ENCODE measurements around the gene ENO1.
A peak's percentile ranks its signal among the peaks of the same experiment; 100 is the strongest.

Gene ENO1

DNA sequence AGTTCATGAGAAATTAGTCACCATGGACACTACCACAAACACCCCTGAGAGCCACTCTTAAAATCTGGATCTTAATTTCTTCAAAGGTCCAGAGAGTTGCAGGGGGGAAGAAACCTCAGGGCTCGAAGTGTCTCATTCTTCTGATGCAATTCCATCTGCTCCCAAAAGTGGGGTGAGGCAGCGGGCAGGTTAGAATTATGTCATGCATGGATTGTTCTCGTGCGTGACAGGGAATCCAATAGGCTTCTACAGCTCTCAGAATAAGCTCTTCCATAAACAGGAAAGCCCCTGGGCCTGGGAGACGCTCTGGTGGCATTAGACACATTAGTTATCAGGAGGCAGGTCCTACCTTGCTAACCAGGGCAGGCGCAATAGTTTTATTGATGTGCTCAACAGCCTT is 8.4 kb downstream of the ENO1 start:
- DNase-seq = no peak

DNA sequence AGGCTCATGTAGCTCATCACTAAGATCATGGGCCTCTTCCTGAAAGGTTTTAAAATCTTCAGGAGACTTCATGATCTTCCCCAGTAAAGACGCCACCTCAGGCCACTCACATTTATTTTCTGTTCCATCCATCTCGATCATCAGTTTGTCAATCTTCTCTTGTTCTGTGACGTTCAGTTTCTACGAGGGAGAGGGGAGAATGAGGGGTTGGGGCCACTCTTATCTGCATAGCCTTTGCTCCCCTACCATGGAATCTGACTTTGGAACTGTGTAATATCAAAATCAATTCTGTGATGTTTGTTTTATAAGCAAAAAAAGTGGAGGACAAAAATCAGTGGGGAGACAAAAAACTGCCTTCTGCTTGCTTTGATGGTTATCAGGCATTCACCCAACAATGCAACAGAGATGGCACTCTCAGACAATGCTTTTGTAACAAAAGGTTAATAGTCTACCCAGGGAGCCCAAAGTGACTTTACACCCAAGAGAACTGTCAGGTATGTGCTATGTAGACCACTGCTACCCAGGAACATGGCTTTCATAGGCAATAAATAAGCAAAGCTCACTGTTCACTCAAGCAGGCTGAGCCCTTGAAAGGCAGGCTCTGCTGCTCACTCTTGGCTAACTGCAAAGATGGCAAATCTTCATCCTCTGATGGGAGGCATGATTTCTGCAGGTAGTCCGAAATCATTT is 10.5 kb downstream of the ENO1 start:
- no peak for DNase-seq

DNA sequence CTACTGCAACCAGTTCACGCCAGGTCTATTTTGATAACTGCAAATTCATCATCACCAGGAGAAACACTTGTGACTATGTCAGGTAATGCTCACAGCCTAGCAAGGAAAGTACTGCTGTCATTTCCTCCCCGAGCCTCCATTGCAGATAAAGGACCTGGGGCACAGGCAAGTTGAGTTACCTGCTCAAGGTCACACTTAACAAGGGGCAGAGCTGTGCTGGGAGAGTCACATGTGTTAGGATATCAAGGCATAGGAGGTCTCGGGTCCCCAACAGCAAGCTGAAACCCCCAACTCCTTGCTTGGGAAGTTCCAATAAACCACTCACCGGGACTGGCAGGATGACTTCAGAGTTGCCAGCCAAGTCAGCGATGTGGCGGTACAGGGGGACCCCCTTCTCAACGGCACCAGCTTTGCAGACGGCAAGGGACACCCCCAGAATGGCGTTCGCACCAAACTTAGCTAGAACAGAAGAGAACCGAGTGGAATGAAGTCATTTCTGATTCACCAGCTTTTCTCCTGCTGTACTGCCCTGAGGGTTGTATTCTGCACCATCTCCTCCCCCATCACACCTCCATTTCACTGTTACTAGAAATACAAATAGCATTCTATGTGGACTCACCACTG is 11.6 kb downstream of the ENO1 start:
- DNase-seq = no peak

DNA sequence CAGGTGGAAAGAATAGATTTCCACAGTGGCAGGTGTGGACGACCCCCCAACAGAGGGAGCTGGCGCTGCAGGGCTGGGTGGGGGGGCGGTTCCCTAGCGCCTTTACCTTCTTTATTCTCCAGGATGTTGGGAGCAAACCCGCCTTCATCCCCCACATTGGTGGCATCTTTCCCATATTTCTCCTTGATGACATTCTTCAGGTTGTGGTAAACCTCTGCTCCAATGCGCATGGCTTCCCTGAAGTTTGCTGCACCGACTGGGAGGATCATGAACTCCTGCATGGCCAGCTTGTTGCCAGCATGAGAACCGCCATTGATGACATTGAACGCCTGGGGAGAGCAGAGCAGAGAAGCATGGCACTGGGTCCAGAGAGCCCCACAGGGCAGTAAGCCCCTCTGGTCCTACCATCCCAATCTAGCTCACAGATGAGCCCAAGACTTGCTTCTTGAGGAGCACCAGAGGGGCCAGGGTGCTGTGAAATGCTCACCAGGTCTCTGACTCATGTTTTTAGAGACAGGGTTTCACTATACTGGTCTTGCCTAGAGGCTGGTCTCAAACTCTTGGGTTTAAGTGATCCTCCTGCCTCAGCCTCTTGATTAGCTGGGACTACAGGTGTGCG is 12.2 kb downstream of the ENO1 start:
- DNase-seq = no peak

DNA sequence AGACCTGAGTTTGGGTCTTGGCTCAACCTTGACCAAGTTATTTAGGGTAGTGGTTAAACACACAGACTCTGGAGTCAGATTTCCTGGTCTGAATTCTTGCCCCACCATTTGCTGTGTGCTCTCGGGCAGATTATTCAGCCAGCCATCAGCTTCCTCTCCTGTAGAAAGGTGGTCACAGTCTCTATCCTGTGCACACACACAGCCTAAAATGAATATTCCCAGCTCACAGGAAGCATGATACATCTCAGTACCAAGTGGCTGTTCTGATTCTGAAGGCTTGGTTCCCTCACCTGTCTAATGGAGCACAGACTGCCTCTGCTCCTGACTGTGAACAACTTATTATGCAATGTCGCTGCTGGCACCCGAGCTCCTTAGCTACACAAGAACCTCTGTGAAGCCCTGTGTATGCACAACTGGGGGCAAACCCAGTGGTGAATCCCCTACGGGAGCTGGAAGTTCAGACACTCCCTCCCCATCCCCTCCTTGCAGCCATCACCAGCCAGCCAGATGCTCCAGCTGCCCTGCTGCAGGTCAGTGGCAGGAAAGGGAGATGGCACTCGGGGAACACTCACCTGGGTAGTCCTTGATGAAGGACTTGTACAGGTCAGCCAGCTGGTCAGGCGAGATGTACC is 13.7 kb downstream of the ENO1 start:
- DNase-seq = no peak

DNA sequence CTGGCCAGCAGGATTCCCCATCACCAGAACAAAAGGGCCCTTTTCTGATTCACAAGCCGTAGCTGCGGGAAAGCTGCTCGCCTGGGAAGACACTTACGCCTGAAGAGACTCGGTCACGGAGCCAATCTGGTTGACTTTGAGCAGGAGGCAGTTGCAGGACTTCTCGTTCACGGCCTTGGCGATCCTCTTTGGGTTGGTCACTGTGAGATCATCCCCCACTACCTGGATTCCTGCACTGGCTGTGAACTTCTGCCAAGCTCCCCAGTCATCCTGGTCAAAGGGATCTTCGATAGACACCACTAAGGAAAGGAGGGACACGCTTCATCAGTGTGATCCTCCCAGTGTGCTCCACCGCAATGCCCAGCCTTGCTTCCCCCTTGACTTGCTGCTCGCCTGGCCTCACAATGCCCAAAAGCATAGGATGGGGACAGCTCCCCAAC is 14.7 kb downstream of the ENO1 start:
- DNase-seq = no peak

DNA sequence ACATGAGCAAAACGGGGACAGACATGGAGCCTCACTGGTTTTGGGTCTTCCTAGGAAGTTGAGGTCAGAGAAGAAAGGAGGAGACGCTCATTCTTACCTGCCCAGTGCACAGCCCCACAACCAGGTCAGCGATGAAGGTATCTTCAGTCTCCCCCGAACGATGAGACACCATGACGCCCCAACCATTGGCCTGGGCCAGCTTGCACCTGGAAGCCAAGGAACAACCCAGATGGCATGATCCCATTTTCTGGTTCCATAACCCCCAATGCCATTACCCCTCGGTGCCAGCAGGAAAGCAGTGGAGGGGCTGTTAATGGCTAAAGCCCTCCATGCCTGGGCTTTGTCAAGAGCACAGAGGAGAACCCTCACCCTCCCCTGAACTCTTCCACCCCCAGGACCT is 15.3 kb downstream of the ENO1 start:
- no peak for DNase-seq

DNA sequence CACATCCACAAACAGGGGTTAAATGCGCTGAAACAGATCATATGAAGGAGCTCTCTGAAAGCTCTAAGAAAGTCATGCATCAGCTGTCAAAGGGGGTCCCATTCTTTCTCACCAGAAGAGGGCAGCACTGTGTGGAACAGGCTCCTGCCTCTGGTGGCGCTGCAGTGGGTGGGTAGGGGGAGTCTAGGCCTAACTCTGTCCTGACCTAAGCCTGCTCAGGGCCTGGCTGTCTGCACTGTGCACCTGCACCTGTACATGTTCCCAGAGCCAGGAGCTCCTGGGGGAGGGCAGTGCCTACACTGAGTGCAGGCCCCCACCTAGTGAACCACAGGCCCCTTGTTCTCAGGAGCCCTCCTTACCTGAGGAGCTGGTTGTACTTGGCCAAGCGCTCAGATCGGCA is 16.0 kb downstream of the ENO1 start:
- DNase-seq = no peak

DNA sequence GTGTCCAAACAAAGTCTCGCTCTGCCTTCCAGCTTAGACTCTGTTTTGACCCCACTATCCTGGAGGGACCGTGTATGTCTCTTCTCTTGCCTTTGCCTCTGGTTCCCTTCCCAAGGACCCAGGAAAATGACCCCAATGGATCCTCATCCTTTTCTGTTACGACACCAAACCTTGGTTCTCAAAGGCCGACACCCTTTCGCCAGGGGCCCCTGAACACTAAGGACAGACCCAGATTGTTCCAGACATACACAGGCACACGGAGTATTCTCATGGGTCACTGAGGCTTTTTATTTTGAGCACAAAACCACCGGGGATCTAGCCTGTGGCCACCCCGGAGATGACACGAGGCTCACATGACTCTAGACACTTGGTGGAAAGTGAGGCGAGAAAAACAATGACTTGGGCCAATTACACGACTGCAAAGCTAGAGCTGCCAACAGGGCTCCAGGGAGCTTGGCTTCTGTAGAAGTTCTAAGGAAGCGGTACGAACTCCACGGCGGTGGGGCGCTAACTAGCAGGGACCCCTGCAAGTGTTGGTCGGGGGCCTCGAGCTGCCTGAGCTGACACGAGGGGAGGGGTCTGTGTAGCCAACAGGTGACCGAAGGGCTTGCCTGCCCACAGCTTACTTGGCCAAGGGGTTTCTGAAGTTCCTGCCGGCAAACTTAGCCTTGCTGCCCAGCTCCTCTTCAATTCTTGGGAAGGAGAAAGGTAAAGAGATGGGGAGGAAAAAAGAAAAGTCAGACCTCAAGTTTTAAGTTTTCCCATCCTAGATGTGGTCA is 17.6 kb downstream of the ENO1 start:
- no peak for DNase-seq

DNA sequence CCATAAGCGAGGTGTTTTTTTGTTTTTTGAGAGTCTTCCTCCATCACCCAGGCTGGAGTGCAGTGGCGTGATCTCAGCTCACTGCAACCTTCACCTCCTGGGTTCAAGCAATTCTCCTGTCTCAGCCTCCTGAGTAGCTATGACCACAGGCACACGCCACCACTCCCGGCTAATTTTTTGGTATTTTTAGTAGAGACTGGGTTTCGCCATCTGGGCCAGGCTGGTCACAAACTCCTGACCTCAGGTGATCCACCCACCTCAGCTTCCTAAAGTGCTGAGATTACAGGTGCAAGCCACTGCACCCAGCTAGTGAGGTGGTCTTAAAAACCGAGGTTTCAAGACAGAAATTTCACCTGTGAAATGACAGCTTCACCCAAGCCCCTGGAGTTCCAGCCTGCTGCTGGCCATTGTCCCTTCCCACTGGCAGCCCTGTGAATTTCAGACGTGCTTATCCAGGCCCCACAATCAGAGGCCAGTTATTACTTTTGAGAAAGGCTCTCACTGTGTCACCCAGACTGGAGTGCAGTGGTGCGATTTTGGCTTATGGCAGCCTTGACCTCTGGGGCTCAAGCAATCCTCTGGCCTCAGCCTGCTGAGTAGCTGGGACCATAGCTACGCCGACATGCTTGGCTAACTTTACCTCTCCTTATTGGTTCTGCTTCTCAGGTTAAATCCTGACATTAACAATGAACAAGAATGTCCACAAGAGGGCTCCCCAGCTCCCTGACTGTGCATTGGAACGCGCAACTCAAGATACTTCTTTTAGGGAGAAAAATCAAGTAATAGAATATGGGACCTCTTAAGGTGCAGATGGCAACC is 19.4 kb downstream of the ENO1 start:
- DNase-seq = peak; percentile 10

DNA sequence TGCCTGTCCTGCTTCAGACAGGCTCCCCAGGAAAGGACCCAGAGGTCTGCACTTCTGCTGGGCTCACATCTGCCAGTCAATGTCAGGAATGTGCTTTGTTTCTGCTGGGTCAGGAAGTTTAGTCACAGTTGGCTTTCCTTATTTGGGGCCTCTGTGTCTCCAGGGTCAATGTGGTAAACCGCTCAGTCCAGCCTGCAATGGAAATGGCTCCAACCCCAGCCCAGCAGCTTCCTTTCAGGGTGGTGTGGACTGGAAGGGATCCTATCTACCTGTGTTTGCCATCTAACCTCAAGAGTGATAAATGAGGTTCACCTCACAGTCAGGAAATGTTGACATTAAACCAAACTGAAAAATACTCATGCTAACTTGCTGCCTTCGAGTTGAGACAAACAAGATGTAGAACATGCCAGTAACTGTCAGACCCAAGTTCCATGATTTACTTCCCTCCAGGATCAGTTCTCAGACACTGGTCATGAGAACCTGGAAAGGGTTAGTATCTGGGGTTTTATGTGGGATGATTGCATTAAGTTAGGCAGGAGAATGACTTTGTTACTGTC is 20.3 kb downstream of the ENO1 start:
- DNase-seq = no peak

DNA sequence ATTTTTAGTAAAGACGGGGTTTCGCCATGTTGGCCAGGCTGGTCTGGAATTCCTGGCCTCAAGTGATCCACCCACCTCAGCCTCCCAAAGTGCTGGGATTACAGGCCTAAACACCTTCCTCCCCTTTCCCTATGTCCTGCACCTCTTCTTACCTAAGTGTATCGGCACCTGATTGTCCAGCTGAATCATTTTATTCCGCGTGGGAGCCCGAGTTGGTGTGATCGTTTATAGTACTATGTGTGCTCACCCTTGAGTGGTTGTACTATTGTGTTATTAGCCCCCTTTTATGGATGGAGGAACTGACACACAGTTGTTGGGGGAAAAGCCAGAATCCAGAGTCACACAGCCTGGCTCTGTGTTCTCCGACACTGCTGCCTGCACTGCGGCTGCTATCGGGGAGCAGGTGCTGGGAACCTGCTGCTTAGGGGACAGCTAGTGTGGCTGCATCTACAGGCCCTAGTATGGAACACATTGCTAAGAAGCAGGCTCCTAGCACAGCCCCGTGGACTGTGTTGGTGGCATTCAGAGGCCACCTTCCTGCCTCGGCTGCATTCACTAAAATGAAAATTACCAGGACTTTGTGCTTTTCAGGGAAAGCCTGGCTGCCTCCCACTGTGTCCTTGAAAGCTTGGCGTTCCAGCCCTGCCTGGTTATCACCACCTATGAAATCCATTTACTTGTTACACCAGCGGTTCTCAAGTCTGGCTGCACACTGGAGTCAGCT is 21.6 kb downstream of the ENO1 start:
- DNase-seq = no peak

DNA sequence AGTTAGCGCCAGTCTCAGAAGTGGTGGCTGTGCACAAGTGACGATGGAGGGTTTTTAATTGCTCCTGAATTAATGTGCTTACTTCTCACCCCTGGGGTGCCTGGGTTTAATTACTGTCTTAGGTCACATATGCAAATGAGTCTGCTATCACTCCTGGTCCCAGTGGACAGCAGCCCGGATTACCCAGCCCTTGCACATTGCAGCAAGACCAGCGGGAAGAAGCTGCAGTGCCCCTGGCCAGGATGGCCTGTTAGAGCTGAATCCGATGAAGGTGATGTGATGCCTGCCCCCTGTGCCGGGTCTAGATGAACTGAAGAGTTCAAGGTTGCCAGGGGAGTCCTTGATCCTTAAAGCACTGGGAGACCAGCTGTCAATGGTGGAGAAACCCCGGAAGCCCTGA is 24.2 kb downstream of the ENO1 start:
- no peak for DNase-seq

DNA sequence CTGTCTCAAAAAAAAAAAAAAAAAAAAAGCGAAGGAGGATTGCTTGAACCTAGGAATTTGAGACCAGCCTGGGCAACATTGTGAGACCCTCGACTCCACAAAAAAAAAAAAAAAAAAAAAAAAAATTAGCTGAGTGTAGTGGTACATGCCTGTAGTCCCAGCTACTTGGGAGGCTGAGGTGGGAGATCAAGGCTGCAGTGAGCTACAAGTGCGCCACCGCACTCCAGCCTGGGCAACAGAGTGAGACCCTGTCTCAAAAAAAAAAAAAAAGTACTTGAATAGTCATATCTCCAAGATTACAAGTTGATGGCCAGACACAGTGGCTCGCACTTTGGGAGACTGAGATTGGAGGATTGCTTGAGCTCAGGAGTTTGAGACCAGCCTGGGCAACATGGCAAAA is 27.4 kb downstream of the ENO1 start:
- no peak for DNase-seq

DNA sequence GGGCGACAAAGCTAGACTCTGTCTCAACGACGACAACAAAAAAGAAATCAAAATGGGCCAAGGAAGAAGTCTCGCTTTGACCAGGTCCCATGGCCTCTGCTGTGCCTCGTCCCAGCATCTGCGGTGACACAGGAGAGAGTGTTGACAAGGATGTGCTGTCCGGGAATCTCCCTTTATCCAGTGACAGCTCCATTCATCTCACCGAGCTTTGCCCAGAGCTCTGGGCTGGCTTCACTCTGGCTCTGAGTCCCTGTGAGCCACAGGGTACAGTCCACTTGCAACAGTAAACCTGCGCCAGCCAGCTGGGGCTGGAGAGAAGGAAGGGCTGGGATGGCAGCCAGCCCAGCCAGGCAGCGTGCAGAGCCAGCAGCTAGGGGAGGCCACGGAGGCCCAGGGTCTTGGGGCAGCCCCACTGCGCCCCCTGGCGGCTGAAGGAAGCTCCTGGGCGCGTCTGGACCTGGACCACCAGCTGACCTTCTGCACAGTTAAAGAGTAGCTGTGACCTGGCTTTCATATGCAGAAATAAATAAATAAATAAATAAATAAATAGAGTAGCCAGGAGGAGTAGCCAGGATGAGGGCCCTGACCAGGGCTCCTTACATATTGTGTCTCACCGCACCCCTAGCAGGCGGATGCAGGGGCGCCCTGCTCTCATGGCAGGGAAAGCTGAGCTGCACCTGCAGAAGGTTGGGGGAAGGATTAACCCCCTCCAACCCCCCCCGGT is 29.7 kb downstream of the ENO1 start:
- DNase-seq = peak; percentile 74

DNA sequence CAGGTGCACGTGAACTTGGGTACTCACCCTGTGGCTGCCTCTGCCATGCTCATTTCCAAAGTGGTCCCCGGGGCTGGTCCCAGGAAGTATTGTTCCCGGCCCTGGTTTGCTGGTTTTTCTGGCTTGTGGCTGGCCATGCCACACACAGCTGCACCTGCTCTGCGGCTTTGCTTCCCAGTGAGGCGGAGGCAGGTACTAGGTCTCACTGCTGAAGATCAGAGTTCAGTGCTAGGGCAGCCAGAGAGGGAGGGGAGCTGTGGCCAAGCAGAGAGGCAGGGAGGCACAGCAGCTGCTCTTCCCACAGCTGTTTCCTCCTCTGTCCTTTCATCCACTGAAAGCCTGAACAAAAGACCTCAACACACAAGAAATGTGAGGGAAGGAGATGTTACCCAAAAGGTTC is 30.5 kb downstream of the ENO1 start:
- no peak for DNase-seq

DNA sequence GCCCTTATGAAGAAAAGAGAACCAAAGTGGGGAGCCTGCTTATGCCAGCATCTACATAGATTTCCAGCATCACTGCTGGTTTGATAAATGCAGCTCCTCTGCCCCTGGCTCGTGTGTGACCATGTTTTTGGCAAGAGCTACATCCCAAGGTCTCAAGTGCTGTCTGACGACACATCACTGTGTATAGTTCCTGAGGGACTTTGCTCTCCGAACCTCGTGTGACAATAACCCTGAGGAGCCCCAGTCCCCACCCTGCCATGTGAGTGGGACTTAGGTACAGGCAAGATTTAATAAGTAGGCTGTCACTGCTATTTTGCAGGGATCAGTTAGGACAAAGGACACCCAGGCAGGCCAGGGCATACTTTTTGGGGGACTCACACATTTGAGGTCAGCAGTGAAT is 32.2 kb downstream of the ENO1 start:
- no peak for DNase-seq

DNA sequence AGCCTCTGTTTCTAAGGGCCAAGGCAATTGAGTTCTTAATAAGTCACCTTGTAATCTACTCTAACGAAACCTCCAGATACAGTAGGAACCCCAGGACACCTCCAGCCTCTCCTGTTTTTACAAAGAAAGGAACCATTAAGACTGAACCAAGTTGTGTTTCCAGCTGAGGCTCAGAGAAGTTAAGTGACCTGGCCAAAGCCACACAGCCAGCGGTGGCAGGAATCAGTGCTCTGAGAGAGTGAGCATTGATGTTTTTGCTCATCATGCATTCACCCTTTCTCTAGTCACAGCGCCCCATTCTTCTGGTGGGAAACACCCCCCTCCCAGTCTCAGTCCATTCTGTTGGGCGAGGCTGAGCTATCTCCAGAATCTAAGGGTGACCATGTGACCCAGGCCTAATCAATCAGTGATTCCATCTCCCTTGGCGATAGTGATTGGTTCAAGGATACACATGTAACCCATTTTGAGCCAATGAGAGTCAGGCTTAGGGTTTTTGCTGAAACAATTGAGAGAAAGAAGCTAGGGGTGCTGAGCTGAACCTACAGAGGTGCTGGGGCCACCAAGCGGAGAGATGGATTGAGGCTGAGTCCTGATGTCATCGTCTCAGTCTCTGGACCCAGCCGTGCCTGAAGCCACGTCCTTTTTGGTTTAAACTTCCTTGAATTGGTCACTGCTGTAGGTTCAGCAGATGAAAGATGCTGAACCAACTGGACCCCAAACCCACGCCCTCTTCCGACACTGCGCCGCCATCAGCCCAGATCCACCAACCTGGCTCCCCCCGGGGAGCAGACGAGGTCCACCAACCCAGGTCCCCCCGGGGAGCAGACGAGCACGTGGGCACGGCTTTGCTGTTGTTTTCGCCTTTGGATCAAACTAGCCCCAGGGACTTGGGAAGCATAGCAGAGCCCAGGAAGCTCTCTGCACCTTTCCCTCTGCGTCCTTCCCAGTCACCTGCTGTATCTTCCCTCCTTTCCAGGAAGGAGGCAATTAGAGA is 33.1 kb downstream of the ENO1 start:
- DNase-seq = no peak

DNA sequence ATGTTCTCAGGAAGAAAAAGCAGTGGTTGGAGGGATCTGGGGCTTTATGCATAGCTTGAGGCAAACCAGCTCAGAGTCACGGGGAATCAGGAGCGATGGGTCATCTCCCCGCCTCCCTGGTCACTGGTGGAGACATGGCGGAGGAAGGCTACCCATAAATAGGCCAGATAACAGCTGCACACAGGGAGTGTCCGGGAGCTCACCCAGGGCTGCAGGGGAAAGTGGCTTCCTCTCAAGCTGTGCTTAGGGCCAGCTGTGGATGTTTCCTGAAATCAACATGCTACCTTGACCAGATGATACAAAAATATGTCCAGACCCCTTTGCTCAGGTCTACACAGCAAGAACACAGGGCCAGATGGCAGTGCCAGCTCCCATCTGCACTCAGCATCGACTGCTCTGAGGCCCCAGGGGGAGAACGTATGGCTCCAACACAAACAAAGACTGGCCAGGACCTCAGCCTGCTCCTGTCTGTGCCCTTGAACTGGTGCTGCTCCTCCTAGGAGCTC is 33.9 kb downstream of the ENO1 start:
- DNase-seq = peak; percentile 50
